Astrocyte of the cerebellum (primary cell): Measurements from ENCODE around the gene DSTN.

Source experiments
- DNase-seq: peaks from one replicate; pipeline ENCODE4 v3.0.0-alpha.2; 2011; ENCODE audit warnings: low read depth
- H3K4me3 ChIP-seq: 2 replicates; pipeline ENCODE4 v1.5.1; 2011; ENCODE audit warnings: mild to moderate bottlenecking, low read depth, low read length, moderate library complexity
- in situ Hi-C: cut with HindIII; loops from 2 replicates; pipeline ENCODE4 v1.10.0; 2017; ENCODE audit warnings: low sequenced_read_pairs
- TF ChIP-seq, protein P1 (sequence below): IDR thresholded peaks from 2 replicates; pipeline ENCODE4 v1.5.1; 2012; ENCODE audit warnings: low read length, low read depth, moderate library complexity, mild to moderate bottlenecking; ENCODE audit errors: missing control alignments

The DSTN gene

DNA sequence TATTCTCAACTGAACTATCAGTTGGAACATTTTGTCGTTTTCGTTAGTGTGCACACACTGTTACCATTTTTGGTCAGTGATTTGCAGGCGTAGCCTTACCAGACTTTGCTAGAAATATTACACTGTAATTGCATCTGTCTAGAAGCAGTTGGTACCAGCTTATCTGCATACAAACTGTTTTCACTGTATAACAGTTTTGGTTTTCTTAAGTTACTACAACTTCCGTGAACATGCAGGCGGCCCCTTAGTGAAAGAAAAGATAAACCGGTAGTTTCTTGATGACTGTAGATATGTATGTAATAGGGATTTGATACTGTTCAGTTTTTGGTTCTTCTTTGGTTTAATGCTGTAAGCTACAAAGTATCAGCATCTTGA, 1.3 kb downstream of the DSTN start:
- in situ Hi-C loops: no loop called here
- DNase-seq: no peak
- H3K4me3 ChIP-seq: peak overlapping the region; percentile 96
- TF ChIP-seq, protein P1, sequence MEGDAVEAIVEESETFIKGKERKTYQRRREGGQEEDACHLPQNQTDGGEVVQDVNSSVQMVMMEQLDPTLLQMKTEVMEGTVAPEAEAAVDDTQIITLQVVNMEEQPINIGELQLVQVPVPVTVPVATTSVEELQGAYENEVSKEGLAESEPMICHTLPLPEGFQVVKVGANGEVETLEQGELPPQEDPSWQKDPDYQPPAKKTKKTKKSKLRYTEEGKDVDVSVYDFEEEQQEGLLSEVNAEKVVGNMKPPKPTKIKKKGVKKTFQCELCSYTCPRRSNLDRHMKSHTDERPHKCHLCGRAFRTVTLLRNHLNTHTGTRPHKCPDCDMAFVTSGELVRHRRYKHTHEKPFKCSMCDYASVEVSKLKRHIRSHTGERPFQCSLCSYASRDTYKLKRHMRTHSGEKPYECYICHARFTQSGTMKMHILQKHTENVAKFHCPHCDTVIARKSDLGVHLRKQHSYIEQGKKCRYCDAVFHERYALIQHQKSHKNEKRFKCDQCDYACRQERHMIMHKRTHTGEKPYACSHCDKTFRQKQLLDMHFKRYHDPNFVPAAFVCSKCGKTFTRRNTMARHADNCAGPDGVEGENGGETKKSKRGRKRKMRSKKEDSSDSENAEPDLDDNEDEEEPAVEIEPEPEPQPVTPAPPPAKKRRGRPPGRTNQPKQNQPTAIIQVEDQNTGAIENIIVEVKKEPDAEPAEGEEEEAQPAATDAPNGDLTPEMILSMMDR: no peak

DNA sequence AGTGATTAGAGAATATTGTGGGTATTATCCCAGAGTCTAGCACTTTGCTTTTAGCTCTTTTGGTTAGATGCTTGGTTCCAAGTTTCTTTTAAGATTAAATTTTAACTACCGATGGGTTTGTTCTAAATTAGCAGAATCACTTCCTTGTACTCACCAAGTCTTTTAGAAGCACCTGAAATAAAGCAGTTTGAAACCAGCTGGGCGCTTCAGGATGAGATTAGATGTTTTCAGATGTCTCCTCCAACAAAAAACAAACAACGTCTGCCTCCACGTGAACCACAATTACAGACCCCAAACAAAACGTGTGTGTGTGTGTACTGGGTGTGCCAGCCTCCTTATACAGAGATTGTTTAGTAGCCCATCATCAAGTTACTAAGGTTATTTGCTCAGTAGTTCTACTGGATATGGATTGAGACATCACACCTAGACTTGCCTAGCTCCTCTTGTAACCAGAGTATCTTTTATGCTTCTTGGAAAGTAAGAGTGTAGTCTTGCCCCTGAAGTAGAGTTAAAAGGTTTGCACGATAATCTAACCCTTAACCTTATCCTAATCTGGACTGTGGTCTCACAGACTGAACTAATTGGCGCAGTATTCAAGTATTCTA, 2.3 kb downstream of the DSTN start:
- TF ChIP-seq, protein P1: no peak
- peak overlapping the region; percentile 96 for H3K4me3 ChIP-seq
- DNase-seq: no peak
- in situ Hi-C loops: no loop called here

DNA sequence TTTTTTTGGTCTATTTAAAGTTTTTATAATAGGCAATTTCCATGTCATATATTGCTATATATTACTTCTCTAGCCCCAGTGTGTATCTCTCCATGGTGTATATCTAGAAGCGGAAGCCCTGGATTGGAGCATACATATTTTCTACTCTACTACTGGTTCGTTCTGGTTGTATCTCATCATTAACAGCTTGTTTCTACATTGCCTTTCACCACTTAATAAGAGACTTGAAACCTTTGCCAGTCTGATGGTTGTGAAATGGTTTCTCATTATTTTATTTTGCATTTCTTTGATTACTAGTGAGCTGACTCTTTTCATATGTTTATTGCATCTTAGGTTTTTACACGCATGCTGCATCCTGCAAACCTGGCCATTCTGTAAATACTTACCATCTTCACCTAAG, 3.6 kb downstream of the DSTN start:
- in situ Hi-C loops: no loop called here

DNA sequence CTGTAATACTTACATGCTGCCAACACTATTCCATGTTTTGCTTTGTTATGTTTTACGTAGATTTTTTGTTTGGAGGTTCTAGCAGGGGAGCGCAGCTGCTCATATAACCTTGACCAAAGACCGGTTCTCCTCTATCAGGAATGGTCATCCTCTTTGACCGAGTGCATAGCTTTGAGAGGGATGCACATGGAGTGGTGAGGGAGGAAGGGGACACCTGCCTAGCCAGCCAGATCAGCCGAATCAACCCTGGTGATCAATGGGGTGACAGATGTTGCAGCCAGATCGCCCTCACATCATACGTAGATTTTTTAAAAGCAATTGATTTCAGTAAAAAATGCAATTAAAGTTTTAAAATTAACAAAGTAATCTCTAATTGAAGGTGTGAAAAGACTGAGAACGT, 6.3 kb downstream of the DSTN start:
- no peak for DNase-seq
- in situ Hi-C loops: no loop called here
- TF ChIP-seq, protein P1: no peak
- no peak overlapping the region for H3K4me3 ChIP-seq

More for the DNA sequence above, 3.6 kb downstream of the DSTN start:
- no peak overlapping the region for H3K4me3 ChIP-seq
- DNase-seq: no peak
- TF ChIP-seq, protein P1: no peak

DNA sequence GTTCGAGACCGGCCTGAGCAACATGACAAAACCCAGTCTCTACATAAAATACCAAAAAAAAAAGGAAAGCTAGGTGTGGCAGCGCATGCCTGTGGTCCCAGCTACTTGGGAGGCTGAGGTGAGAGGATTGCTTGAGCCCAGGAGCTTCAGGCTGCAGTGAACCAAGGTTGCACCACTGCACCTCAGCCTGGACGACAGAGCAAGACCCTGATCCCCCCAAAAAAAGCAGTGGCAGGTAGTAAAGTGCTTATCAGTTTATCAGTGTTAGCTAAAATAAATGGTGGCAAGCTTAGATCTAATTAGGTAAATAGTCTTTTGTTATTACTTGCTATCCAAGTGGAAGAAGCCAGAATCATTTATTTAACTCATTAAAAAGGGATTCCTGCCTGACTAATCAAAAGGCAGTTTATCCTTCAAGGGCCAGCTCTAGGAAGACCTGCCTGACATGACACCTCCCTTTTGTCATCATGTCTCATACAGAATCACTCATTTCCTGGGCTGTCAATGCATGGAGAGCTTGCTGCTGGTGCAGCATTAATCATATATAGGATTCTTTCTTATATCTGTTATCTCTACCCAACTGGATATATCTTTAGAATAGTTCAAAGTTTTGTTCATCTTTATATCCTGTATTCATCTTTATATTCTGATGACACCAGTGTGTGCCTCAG, 9.6 kb downstream of the DSTN start:
- TF ChIP-seq, protein P1: no peak
- in situ Hi-C loops: no loop called here
- DNase-seq: no peak

DNA sequence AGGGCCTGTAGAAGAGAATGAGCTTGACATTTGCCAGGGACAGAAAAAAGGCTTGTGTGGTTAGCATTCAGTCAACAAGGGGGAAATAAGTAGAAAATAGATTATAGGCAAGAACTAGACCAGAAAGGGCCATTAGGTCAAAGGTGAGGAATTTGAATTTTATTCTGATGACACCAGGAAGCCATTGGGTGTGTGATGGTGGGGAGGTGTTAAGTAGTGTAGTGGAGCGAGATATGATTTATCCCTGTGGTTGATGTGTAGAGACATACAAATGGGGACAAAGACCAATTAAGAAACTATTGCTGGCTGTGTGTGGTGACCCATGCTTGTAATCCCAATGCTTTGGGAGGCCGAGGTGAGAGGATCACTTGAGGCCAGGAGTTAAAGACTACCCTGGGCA, 11.0 kb downstream of the DSTN start:
- no peak overlapping the region for H3K4me3 ChIP-seq
- no peak for DNase-seq
- in situ Hi-C loops: no loop called here
- TF ChIP-seq, protein P1: no peak

More for the DNA sequence above, 9.6 kb downstream of the DSTN start:
- H3K4me3 ChIP-seq: no peak overlapping the region

DNA sequence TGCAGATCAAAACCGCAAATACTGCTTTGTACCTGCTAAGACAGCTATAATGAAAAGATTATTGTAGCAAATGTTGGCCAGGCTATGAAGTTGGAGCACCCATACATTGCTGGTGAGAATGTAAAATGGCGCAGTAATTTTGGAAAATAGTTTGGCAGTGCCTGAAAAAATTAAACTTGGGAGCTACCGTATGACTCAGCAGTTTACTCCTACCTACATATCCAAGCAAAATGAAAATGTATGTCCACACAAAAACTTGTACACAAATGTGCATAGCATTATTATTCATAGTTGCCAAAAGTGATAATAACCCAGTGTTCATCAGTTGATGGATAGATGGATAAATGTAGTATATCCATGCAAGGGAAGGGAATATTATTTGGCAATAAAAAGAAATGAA, 13.3 kb downstream of the DSTN start:
- H3K4me3 ChIP-seq: no peak overlapping the region
- in situ Hi-C loops: no loop called here
- no peak for DNase-seq
- TF ChIP-seq, protein P1: no peak
